ENCODE measurements around the gene OAF.

OAF gene

DNA sequence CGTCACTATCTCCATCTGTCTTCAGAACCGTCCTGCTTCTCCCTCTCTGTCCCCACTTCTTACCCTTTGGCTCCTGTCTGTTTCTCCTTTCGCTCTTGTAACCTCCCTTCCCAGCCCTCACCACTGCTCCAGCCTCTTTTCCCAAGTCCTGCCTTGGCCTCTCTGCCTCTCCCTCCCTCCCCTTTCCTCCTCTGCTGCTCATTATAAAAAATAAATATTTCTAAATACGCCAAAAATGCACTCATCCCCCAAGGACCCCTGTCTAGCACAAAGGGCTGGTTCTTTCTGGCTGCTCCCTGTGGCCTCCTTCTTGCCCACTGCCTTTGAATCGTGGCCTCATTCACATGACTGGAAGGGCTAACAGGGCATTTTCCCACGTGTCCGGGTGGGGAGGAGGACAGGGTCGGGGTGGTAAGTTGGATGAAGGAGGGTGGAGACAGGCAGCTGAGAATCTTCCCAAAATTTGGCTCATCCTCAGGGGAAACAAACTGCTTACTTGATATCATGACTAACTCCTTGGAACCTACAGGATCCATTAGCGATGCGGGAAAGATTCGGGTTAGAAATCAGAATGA lies 26.4 kb upstream of the OAF start:
- no peak for DNase-seq

DNA sequence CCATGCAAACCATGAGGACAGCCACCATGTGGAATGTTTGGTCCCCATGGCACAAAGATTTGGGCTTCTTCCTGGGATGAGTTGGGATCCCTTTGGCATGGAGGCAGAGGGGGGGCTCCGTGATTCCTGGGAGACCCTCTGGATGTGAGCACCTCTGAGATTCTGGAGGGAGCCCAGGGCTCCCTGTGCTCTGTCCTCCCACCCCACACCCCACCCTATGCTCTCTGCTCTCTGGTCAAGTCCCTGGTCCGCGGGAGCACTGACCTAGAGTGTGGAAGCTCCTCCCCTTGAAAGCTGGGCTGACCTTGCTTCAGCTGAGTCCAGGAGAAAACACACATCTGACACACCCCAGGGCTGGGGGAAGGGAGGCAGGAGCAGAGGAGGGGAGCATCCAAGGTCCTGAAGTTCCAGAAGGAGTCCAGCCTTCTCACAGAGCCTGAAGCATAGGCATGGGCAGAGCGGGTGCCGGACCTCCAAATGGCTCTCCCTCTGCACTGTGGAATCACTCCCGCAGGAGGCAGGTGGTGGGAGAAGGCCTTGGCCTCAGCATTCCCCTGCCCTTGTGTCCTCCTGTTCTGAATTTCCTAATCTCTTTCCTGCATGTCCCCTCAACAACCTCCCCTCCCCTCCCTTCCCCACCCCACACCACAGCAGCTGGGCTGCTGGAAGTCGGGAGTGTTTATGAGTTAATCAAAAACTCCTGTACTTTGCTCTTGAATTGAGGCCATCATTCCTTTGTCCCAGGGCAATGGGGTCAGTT lies 25.7 kb upstream of the OAF start:
- no peak for DNase-seq

DNA sequence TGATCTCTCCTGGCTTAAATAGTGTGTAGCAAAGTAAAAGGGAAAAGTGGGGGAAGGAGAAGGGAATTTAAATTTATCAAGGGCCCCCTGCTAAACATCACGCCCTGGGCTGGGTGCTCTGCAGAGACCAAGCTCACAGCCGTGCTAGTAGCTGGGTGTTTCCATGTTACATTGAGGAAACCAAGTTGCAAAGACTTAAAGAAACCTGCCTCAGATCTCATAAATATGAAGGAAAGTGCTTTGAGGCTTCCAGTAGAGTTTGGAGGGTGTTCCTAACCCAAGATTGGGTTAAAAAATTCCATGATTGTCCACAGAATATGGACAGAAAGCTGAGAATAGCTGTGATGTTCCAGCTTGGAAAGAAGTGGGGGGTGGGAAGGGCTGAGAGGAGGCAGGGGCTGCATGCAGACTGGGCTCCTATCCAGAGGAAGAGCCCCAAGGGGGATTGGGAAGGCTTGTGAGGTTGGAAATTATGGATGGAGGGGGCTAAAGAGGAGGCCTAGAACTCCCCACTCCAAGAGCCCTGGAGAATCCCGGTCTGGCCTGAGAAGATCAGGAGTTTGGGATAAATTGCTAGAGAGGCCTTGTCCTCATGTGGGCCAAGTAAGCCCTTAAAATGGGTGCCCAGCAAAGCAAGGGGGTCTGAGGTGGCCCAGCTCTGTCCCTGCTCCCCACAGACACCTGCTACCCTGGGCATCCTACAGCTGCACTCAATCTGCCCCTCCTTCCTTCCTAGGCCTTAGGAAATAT lies 25.0 kb upstream of the OAF start:
- no peak for DNase-seq

DNA sequence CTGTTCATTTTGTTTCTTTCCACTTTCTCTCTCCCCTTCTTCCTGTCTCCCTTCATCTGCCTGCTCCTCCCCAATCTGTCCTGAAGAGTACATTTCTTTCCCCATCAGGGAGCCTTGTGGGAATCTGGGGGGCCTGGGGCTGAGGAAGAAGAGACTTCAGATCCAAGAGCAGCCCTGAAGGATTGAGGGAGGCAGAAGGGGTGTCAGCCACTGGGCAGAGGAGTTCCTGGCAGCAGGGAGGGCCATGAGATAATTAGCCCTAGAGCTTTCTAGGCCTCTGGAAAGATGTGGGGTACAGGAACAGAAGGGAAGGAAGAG lies 24.4 kb upstream of the OAF start:
- DNase-seq: no peak

DNA sequence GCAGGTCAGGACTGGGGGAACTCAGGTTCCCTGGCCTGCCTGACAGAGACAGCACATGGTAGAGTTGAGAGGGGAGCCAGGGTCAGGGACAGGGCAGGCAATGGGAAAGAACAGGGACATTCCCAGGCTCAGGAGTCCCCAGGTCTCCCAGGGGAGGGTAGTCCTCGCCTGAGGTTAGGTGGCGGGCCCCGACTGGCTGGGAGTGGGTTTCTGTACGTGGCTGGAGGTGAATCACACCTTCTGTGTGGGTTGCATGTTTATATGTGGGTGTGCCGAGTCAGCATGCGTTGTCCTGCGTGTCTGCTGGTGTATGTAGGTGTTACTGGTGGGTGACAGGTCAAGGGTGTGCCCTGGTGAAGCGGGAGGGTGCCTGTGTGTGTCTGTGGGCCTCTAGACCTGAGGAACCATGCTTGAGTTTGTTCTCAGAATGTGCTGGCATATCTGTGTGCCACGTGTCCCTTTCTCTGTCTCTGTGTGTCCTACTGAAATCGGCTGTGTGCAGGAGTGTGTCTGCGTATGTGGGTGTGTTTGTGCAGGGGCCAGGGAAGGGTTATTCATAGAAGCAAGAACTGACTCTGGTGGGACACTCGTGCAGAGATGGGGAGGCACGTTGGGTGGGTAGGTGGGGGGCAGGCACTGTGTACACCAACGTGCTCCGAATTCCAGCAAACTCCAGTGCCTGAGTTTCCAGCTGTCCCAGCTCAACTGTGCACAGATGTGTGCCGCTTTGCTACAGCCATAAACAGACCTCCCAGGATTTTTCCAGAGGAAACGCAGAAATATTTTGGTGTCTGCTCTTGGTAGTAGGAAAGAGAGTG lies 23.8 kb upstream of the OAF start:
- DNase-seq: no peak

DNA sequence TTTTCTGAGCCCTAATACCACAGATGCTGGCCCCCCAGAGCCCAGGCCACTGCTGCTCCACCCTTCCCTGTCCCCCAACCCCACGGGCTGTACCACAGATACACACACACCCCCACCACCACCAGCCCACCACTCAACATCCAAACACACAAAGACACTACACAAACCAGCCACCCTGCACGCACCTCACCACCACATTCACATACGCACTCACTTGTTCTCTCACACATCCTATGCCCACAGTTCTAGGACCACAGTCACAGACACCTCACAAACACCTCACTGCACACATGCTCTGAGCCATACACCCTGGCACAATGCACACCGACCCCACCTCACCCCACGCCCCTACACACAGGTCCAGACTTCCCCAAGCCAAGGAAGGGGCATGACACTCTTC lies 22.5 kb upstream of the OAF start:
- no peak for DNase-seq

DNA sequence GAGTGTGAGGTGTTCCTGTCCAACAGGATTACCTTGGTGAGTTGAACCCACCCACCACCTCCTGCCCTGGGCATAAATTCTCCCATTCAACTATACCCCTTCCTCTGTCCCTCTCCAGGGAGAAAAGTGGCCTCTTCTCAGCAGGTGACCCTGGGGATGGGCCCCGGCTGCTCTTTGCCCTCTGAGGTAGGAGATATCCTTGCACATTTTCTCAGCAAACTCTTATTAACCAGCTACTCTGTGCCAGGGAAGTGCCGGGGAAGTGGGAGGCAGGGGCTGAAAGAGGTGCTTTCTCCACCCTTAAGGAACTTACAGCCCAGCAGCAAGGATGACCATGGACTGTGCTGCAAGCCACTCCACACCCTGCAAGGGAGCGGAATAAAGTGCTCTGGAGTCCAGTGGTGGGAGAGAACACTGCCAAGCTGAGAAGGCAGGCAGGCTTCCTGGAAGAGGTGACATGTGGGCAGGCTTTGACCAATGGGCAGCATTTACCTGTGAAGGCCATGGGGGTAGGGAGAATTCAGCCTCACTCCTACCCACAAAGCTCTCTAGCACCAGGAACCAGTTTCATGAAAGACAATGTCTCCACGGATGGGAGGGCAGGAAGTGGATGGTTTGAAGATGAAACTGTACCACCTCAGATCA lies 21.9 kb upstream of the OAF start:
- no peak for DNase-seq

DNA sequence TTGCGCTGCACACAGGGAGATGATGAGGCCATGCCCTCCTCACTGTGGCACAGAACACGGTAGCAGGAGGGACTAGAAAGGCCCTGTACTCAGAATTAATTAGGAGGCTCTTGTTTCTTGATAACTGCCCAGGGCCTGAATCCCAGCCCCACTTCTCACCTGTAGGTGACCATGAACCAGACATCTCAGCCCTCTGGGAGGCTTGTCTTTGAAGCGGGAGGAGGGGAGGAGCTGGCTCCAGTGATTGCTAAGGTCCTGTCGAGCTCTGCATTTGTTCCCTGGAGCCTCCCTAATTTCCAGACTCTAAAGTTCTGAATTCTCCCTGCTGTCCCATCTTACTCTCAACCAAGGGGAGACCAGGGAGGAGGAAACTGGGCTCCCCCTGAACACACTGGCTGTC lies 19.8 kb upstream of the OAF start:
- no peak for DNase-seq

DNA sequence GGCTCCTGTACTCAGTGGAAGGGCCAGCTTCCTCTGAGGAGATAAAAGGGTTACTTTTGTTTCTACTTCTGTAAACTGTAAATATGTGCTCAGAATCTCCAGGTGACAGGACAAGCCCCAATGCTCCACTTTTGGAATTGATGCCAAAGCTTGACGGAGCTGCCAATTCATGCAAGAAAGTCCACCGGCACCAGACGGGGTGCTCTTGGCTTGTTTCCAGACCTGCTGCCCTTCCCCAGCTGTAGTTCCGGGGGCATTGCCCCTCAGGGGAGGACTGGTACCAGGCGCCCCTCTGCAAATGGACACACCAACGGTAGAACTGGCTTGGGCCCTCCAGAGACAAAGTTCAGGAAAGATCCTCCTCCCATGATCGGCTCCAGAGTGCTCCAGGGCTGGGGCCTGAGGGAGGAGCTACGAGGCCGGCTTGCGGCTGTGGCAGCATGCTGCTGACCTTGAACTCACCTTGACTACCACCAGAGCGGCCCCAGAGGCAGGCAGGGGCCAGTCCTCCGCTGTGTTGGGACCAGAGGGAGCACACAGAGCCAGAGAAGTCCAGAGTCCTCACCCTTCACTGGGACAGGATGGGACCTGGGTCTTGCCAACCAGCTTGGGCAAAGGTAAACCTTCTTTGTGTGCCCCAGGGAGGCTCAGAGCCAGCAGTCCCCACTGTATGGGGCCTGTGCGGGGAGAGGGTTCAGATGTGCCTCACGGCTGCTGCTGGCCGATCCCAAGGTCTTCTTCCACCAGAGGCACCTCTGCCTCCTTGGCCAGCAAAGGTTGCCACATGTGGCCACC lies 17.8 kb upstream of the OAF start:
- DNase-seq: no peak

DNA sequence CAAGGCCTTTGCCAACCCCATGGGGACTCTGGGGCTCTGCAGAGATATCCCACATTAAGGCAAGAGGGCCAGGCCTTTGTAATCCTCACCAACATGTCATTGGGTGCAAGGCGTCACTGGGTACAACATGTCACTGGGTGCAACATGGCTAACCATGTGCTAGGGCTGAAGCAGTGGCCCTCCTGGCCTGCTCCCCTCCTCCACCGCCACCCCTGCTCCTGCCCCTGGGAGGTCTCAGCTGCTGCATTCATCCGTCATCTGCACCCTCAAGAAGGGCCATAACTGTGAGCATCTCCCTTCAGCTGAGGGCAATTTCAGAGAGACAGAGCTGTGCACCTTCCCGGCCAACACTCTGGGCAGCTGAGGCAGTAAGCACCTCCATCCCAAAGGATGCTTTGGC lies 16.7 kb upstream of the OAF start:
- no peak for DNase-seq

DNA sequence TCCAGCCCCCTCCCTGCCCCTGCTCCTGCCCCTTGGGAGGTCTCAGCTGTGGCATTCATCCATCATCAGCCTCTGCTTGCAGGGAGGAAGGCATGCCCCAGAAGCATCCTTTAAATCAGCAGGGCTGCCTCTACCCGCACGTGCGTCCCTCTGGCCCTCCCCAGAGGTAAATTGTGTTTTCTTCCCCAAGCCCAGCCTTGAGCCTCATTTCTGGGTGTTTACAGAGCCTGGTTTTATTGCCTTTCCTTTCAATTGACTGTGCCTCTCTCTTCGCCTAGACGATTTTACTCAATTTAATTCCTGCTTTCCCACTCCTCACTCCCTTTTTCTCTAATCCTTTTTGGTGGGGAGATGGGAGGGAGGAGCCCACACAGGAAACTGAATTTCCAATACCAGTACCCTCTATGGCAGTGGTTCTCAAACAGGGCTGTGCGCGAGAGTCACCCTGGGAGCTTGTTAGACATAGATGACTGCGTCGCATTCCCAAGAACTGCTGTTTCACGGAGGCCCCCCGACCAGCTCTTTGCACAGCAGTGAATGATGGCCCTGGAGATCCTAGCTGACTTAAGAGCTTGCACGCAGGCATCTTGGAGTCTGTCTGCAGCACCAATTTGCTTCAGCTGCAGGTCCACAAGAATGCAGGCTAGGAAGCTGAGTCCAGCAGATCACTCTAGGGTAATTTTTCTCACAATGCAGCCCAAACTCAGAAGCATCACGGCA lies 15.1 kb upstream of the OAF start:
- DNase-seq: no peak

DNA sequence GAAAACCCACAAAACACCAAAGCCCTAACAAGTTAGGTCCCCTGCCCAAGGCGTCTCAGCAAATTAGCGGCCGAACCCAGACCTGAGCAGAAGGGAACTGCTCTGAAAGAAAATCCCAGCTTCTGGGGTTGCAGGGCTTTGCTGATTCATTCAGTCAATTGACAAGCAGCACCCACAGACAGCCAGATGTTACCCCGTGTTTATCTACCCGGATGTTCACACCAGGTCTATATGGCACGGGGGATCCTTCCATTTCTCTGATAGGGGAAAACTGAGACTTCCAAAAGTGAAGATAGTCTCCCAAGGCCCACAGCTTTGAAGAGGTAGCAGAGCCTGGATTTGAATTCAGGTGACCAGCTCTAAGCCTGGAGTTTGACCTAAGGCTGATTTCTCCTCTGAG lies 14.0 kb upstream of the OAF start:
- no peak for DNase-seq

DNA sequence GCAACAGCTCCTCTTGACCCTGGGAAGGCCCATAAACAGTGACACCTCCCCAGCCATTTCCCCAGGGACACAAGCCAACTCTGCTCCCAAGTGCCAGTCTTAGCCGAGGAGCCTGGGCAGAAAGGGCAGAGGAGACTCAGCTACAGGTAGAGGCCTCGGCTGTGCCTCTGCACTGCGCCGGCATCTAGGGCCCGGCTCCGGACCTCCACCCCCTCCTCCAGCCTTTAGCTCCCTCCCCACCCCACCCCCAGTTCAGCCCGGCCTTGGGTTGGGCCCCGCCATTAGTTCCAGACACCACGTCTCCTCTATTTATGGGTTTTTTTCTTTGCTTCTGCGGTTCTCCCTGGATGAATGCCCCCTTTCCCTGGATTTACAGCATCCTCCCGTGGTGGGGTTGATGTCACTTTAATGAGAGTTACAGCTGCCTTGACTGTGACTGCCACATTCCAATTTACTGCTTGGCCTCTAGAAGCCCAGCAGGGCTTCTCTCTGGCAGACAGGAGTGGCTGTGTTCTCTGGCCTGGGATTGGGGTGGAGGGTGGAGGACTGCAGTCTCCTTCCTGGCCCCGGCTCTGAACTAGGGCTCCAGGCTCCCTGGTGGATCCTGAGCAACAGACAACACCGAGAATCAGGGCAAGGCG lies 13.5 kb upstream of the OAF start:
- DNase-seq: no peak

DNA sequence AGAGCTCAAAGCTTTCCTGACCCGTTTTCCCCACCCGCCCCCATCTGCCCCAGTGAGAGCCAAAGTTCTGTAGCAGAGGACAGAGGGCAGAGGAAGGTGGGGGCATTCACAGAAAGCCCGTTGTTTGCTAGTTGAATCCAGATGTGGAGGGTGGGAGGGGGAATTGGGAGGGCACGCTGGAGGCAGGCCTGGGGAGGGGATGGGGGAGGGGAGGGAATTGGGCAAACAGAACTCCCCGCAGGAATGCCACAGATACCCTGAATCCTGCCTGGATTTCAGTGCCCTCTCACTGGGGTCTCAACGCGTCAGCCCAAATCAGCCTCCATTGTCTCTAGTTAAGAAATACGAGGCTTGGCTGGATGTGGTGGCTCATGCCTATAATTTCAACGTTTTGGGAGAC lies 12.9 kb upstream of the OAF start:
- DNase-seq: no peak

DNA sequence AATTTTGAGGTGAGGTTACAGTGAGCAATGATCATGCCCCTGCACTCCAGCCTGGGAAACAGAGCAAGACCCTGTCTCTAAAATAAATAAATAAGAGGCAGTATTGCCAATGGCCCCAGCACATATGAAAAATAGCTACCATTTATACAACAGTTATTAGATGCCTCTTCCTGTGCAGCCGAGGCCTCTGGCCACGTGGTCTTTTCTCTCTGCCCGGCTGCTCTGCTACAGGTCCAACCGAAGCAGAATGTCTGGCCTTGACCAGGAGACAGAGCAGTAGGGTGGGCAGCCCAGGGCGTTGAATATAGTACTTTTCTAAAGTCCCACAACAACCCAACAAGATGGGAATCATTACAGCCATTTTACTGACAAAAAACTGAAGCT lies 12.4 kb upstream of the OAF start:
- DNase-seq: no peak

DNA sequence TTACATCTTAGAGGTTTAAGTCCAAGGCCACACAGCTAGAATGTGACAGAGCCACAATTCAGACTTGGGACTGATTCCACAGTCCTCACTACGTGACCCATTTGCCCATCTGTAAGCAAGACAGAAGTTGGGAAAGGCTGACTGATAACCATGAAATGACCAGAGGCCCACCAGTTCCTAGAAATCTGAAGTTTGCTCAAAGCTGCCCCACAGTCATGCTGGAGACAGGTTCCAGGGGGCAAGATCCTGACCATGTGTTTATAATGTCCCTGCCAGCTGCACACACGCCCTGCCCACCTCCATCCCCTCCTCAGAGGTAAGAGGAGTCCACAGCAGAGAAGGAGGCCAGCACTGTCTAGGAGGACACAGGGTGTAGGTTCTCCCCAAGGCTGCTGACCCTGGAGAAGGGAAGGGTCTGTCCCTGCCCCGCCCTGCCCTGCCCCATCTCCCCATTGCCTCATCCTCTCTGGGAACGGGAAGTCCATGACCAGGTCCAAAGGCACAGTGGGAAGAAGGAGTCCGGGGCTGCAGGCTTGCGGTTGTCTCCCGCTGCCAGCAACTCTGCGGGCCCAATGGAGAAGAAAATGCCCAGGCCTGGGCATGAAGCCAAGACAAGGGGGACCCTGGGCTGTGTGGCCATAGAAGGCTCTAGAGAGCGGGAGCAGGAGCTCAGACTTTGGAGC lies 11.9 kb upstream of the OAF start:
- no peak for DNase-seq

DNA sequence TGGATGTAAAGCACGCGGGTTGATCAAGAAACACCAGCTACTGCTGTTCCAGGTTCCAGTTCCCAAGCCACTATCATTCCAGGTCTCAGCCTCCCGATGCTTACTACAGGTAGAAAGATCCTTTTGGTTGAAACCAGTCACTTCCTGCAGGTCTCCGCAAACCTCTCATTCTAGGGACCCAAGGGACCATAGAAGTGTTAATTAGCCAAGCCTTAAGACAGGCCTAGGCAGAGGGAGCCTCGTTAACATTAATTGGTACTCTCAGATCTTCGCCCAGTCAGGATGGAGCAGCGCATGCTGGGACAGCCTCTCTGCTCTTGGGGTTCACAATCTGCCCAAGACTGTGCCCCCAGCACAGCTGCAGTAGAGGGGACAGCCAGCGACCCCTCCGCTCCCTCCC lies 11.2 kb upstream of the OAF start:
- no peak for DNase-seq

DNA sequence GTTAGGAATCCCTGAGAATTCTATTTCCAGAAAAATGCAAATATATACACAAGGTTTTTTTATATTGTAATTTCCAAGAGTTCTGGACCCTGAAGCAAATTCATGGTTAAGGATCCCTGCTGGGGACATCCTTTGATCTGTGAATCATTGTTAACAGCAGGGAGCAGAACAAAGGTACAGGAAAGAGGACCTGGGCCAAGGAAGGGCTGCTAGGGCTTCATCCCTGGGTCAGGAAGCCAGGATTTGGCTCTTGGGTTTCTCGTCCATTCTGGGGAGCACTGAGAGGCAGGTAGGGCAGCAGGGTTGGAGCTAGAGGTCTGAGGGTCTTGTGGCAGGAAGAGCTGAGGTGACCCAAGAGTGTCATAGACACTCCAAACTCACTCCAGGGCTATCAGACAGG lies 10.2 kb upstream of the OAF start:
- no peak for DNase-seq

DNA sequence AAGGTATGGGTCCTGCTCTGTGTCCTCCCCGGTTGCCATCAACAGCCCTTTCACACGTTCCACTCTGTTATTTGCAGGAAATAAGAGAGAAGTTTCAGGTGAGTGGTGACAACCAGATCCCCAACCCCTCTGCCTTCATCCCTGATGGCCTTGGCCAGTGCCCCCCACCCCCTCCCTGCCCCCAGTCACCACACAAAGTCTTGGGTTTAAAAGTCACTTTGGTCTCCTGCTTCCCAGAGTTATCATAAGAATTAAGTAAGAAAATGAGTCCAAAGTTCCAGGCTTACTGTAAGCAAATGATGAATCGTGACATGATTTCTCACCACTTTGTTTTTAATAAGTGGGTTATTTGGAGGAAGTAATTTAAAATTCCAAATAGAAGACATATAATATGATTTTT lies 9.2 kb upstream of the OAF start:
- DNase-seq: no peak

DNA sequence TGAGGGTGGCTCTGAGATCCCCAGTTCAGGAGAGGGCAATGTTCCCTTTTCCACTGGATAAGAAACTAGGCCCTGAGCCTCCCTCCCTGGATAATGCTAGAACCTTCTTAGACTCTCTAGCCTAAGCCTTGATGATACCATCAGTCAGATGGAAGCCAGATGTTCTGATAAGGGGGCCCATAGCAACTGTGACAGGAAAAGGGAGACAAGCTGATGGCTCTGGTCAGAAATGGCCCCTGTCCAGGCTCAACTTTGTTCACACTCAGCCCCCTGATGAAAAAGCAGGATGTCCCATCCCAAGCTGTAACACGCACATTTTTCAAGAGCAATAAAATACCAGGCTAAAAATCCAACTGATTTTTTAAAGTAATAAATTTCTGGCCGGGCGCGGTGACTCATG lies 7.2 kb upstream of the OAF start:
- DNase-seq: no peak
